CD4-positive, alpha-beta memory T cell (primary cell): ENCODE measurements around the gene MSMO1. TPM values are rescaled to one million over a fixed set of nuclear protein-coding genes. Genes with fewer than 3 reads are reported as not detected.
"Not testable (repeated sequence)": the region's sequence is repeated elsewhere in the genome, so short reads cannot be mapped to it uniquely, and the experiment has no call there.

Experiments used
- CTCF ChIA-PET: fragments of 350-600 bp; sonication (Branson Sonifier 250); formaldehyde crosslinking; loops from one replicate; lab custom pipeline; 2021; ENCODE audit warnings: inconsistent platforms; ENCODE audit not compliant: partially characterized antibody; lab: Charles Lee
- POLR2A ChIA-PET: fragments of 350-600 bp; sonication (Branson Sonifier 250); formaldehyde crosslinking; loops from one replicate; lab custom pipeline; 2021; ENCODE audit not compliant: partially characterized antibody; lab: Charles Lee
- DNase-seq, 5 donors: peaks; one replicate each; pipeline versions ENCODE4 v3.0.0 to v3.0.0-alpha.2; 2020 to 2022; ENCODE audit warnings: mixed read lengths in 1 of 5
- H3K27ac ChIP-seq: one replicate; pipeline ENCODE4 v1.7.0; 2013; ENCODE audit warnings: low read depth, low read length
- H3K27me3 ChIP-seq: 2 replicates; pipeline ENCODE4 v1.7.0; 2013; ENCODE audit warnings: mild to moderate bottlenecking, low read length, moderate library complexity; ENCODE audit not compliant: insufficient read depth
- H3K36me3 ChIP-seq: 2 replicates; pipeline ENCODE4 v1.7.0; 2013; ENCODE audit warnings: mild to moderate bottlenecking, low read length, moderate library complexity; ENCODE audit not compliant: insufficient read depth
- H3K4me1 ChIP-seq: 2 replicates; pipeline ENCODE4 v1.7.0; 2013; ENCODE audit warnings: mild to moderate bottlenecking, low read length, moderate library complexity; ENCODE audit not compliant: insufficient read depth
- H3K4me3 ChIP-seq, 2 donors: one replicate each; pipeline ENCODE4 v1.7.0; 2013; ENCODE audit warnings: low read length in 2 of 2, mild to moderate bottlenecking in 1 of 2
- H3K9me3 ChIP-seq, 2 donors: one replicate each; pipeline ENCODE4 v1.7.0; 2013; ENCODE audit warnings: low read length in 2 of 2, control low read depth in 1 of 2; ENCODE audit not compliant: control insufficient read depth in 1 of 2
- H3K27ac Mint-ChIP-seq, 7 donors: one replicate each; pipeline ENCODE4 v1.8.0; 2020 to 2021; ENCODE audit warnings: mixed read lengths in 7 of 7, mild to moderate bottlenecking in 6 of 7, inconsistent platforms in 3 of 7, moderate library complexity in 3 of 7
- H3K27me3 Mint-ChIP-seq, 2 donors: one replicate each; pipeline ENCODE4 v1.8.0; 2020 to 2021; ENCODE audit warnings: mixed read lengths in 2 of 2
- H3K36me3 Mint-ChIP-seq, 2 donors: one replicate each; pipeline ENCODE4 v1.8.0; 2020 to 2021; ENCODE audit warnings: mixed read lengths in 2 of 2, inconsistent platforms in 1 of 2, mild to moderate bottlenecking in 1 of 2
- H3K4me1 Mint-ChIP-seq, 4 donors: one replicate each; pipeline ENCODE4 v1.8.0; 2020 to 2021; ENCODE audit warnings: mixed read lengths in 4 of 4, mild to moderate bottlenecking in 1 of 4
- H3K4me3 Mint-ChIP-seq, 8 donors: one replicate each; pipeline ENCODE4 v1.8.0; 2020 to 2021; ENCODE audit warnings: mixed read lengths in 8 of 8, mild to moderate bottlenecking in 7 of 8, moderate library complexity in 6 of 8, inconsistent platforms in 3 of 8
- H3K9me3 Mint-ChIP-seq, 8 donors: one replicate each; pipeline ENCODE4 v1.8.0; 2020 to 2021; ENCODE audit warnings: mixed read lengths in 8 of 8, mild to moderate bottlenecking in 5 of 8, inconsistent platforms in 3 of 8, moderate library complexity in 1 of 8
- intact Hi-C: fragments of 100-400 bp; cut with micrococcal nuclease; formaldehyde crosslinking; loops from one replicate; pipeline ENCODE4 v1.15.1; 2023
- polyA plus RNA-seq, 2 donors: library from polyadenylated mRNA; unstranded; fragments of 300-500 nt; fragmentation: Illumina TruSeq; gene quantifications; one replicate each; pipeline ENCODE4 v1.2.3, GENCODE V29; 2021
- total RNA-seq, 2 experiments: library from RNA; stranded (reverse); gene quantifications; one replicate each; pipeline ENCODE4 v1.2.3, GENCODE V29; 2021

MSMO1 gene
- total and polyA plus RNA-seq, 4 experiments from 2014 or later: 24.4 to 34.0 (median 26.6) TPM

- not testable (repeated sequence) for H3K27me3 Mint-ChIP-seq, H3K4me1 Mint-ChIP-seq, H3K4me3 ChIP-seq, H3K27ac ChIP-seq, H3K27ac Mint-ChIP-seq, H3K9me3 Mint-ChIP-seq, H3K4me3 Mint-ChIP-seq, H3K4me1 ChIP-seq, DNase-seq, H3K27me3 ChIP-seq, H3K9me3 ChIP-seq
- H3K36me3 ChIP-seq: peaks cover 11% of the 10 kb centered on the region
- peaks cover 0 to 40% of the 10 kb centered on the region in 2 donors for H3K36me3 Mint-ChIP-seq
- intact Hi-C loops: loop anchor here (10.0 kb wide), 1 partner anchor 122 kb away; no protein-coding TSS in a partner anchor
- ChIA-PET POLR2A (interaction anchor here (1.3 kb wide), 2 partner anchors 9 to 211 kb away, joined by 3 read pairs; no protein-coding TSS in a partner anchor), CTCF (interaction anchor here (0.7 to 6.9 kb wide), 5 partner anchors 12 to 220 kb away, joined by 3 to 66 read pairs (median 4); no protein-coding TSS in a partner anchor)
These were observed 14.9 kb downstream of the MSMO1 start for GRCh38 chr4:165342340-165342739.

- intact Hi-C loops: loop anchor here (1.0 to 10.0 kb wide), 2 partner anchors 121 to 212 kb away; no protein-coding TSS in a partner anchor
- Mint-ChIP-seq H3K27me3 (no peaks in the 10 kb centered on the region), H3K4me1 (no peaks in the 10 kb centered on the region), H3K27ac (no peak overlapping the region), H3K4me3 (no peak overlapping the region), H3K9me3 (no peaks in the 10 kb centered on the region), H3K36me3 (peaks cover 0 to 33% of the 10 kb centered on the region in 2 donors)
- CTCF ChIA-PET: interaction anchor here (0.7 to 6.9 kb wide), 8 partner anchors 9 to 230 kb away, joined by 3 to 66 read pairs (median 4); partner anchors contain the start of gene TMEM192
- Histone ChIP-seq H3K4me1 (no peaks in the 10 kb centered on the region), H3K27me3 (no peaks in the 10 kb centered on the region), H3K9me3 (no peaks in the 10 kb centered on the region), H3K4me3 (no peak overlapping the region), H3K36me3 (peaks cover 11% of the 10 kb centered on the region), H3K27ac (no peak overlapping the region)
- peak in 1 of 5 donors; percentile 3 for DNase-seq
- POLR2A ChIA-PET: interaction anchor here (0.8 to 1.3 kb wide), 3 partner anchors 10 to 212 kb away, joined by 3 read pairs; no protein-coding TSS in a partner anchor
These were observed 16.1 kb downstream of the MSMO1 start for GRCh38 chr4:165343353-165344191.

GRCh38 chr4:165345666-165346417 is 18.4 kb downstream of the MSMO1 start:
- Mint-ChIP-seq H3K4me1 (no peaks in the 10 kb centered on the region), H3K36me3 (peaks cover 0 to 14% of the 10 kb centered on the region in 2 donors), H3K27me3 (peaks cover 0 to under 1% of the 10 kb centered on the region in 2 donors), H3K27ac (no peak overlapping the region), H3K4me3 (no peak overlapping the region), H3K9me3 (no peaks in the 10 kb centered on the region)
- H3K36me3 ChIP-seq: no peaks in the 10 kb centered on the region
- intact Hi-C loops: loop anchor here (10.0 kb wide), 1 partner anchor 119 kb away; no protein-coding TSS in a partner anchor
- no peaks in the 10 kb centered on the region for H3K4me1 ChIP-seq
- no peak overlapping the region for H3K4me3 ChIP-seq
- ChIA-PET POLR2A (no interaction called here), CTCF (interaction anchor here (1.0 to 6.9 kb wide), 2 partner anchors 18 to 215 kb away, joined by 3 to 66 read pairs; partner anchors contain the start of gene MSMO1)
- DNase-seq: no peak
- H3K27ac ChIP-seq: no peak overlapping the region
- no peaks in the 10 kb centered on the region for H3K9me3 ChIP-seq
- no peaks in the 10 kb centered on the region for H3K27me3 ChIP-seq

GRCh38 chr4:165347647-165348569 is 20.4 kb downstream of the MSMO1 start:
- no peaks in the 10 kb centered on the region for H3K4me1 Mint-ChIP-seq
- Histone ChIP-seq H3K9me3 (no peaks in the 10 kb centered on the region), H3K27me3 (no peaks in the 10 kb centered on the region), H3K36me3 (no peaks in the 10 kb centered on the region), H3K4me1 (no peaks in the 10 kb centered on the region), H3K4me3 (no peak overlapping the region), H3K27ac (no peak overlapping the region)
- peaks cover 0 to 8% of the 10 kb centered on the region in 2 donors for H3K36me3 Mint-ChIP-seq
- H3K27ac Mint-ChIP-seq: no peak overlapping the region
- intact Hi-C loops: loop anchor here (10.0 kb wide), 1 partner anchor 117 kb away; no protein-coding TSS in a partner anchor
- POLR2A ChIA-PET: no interaction called here
- H3K4me3 Mint-ChIP-seq: no peak overlapping the region
- peaks cover 7 to 8% of the 10 kb centered on the region in 2 donors for H3K27me3 Mint-ChIP-seq
- CTCF ChIA-PET: no interaction called here
- no peak for DNase-seq
- H3K9me3 Mint-ChIP-seq: no peaks in the 10 kb centered on the region

- Histone ChIP-seq H3K9me3 (no peaks in the 10 kb centered on the region), H3K4me1 (no peaks in the 10 kb centered on the region), H3K27me3 (no peaks in the 10 kb centered on the region), H3K27ac (no peak overlapping the region), H3K4me3 (no peak overlapping the region), H3K36me3 (no peaks in the 10 kb centered on the region)
- DNase-seq: no peak
- H3K27me3 Mint-ChIP-seq: peaks cover 7 to 18% of the 10 kb centered on the region in 2 donors
- ChIA-PET POLR2A (interaction anchor here (0.6 kb wide), 1 partner anchor 16 kb away, joined by 3 read pairs; no protein-coding TSS in a partner anchor), CTCF (interaction anchor here (1.0 to 1.4 kb wide), 2 partner anchors 18 to 219 kb away, joined by 4 read pairs; no protein-coding TSS in a partner anchor)
- H3K27ac Mint-ChIP-seq: no peak overlapping the region
- H3K4me3 Mint-ChIP-seq: no peak overlapping the region
- intact Hi-C loops: no loop called here
- H3K4me1 Mint-ChIP-seq: no peaks in the 10 kb centered on the region
- no peaks in the 10 kb centered on the region for H3K36me3 Mint-ChIP-seq
- H3K9me3 Mint-ChIP-seq: no peaks in the 10 kb centered on the region
These were observed 24.1 kb downstream of the MSMO1 start for GRCh38 chr4:165351359-165352130.

- H3K4me1 ChIP-seq: no peaks in the 10 kb centered on the region
- Mint-ChIP-seq H3K4me1 (no peaks in the 10 kb centered on the region), H3K4me3 (no peak overlapping the region), H3K36me3 (no peaks in the 10 kb centered on the region), H3K9me3 (no peaks in the 10 kb centered on the region), H3K27me3 (peaks cover 24 to 31% of the 10 kb centered on the region in 2 donors), H3K27ac (no peak overlapping the region)
- DNase-seq: no peak
- CTCF ChIA-PET: interaction anchor here (1.4 kb wide), 1 partner anchor 223 kb away, joined by 4 read pairs; no protein-coding TSS in a partner anchor
- H3K4me3 ChIP-seq: no peak overlapping the region
- no peaks in the 10 kb centered on the region for H3K36me3 ChIP-seq
- H3K27me3 ChIP-seq: no peaks in the 10 kb centered on the region
- intact Hi-C loops: no loop called here
- POLR2A ChIA-PET: no interaction called here
- H3K9me3 ChIP-seq: no peaks in the 10 kb centered on the region
- no peak overlapping the region for H3K27ac ChIP-seq
These were observed 28.4 kb downstream of the MSMO1 start for GRCh38 chr4:165355900-165356300.
